ENCODE results near the gene FAM167B.

DNA sequence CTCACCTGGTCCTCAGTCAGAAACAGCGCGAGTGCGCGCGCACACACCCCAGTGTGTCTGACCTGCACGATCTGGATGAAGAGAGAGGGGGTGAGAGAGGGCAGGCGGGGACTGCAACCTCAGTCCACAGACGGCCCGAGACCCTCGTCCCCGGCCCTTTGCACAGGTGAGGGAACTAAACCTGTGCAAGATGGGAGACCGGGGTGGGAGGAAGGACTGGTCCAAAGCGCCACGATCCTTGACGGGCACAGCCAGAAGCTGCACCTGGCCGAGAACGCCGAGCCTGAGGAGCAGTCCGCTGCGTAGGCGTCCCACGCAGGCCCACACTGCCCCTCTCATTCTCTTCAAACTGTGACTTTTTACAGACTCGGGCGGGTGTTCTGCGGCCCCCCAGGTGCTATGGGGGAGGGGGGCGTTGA lies 42.1 kb upstream of the FAM167B start:
- TF ChIP-seq, protein P1, sequence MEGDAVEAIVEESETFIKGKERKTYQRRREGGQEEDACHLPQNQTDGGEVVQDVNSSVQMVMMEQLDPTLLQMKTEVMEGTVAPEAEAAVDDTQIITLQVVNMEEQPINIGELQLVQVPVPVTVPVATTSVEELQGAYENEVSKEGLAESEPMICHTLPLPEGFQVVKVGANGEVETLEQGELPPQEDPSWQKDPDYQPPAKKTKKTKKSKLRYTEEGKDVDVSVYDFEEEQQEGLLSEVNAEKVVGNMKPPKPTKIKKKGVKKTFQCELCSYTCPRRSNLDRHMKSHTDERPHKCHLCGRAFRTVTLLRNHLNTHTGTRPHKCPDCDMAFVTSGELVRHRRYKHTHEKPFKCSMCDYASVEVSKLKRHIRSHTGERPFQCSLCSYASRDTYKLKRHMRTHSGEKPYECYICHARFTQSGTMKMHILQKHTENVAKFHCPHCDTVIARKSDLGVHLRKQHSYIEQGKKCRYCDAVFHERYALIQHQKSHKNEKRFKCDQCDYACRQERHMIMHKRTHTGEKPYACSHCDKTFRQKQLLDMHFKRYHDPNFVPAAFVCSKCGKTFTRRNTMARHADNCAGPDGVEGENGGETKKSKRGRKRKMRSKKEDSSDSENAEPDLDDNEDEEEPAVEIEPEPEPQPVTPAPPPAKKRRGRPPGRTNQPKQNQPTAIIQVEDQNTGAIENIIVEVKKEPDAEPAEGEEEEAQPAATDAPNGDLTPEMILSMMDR (optimal IDR thresholded peaks at IDR 0.05 in 1 of 3, IDR thresholded peaks at IDR 0.05 in 1 of 3, conservative IDR thresholded peaks at IDR 0.05 in 1 of 3; ENCODE audit: extremely low read depth in 1 of 3, insufficient read depth in 2 of 3, low read length in 3 of 3) = no peak
- TF ChIP-seq EZH2 (IDR thresholded peaks at IDR 0.05; ENCODE audit: low read length) = no peak
